Skeletal muscle satellite cell (primary cell): Measurements from ENCODE around the gene LDOC1.
"Not testable (repeated sequence)": the region's sequence is repeated elsewhere in the genome, so short reads cannot be mapped to it uniquely, and the experiment has no call there.

ENCODE experiments used
- H3K27me3 ChIP-seq: 2 replicates; pipeline ENCODE4 v1.7.0; 2013; ENCODE audit warnings: low read length; ENCODE audit not compliant: control insufficient read depth, insufficient read depth
- H3K36me3 ChIP-seq: 2 replicates; pipeline ENCODE4 v1.7.0; 2013; ENCODE audit warnings: mild to moderate bottlenecking, control low read depth, low read length; ENCODE audit not compliant: insufficient read depth
- H3K4me1 ChIP-seq: 2 replicates; pipeline ENCODE4 v1.7.0; 2013; ENCODE audit warnings: low read length; ENCODE audit not compliant: control insufficient read depth, insufficient read depth
- H3K4me2 ChIP-seq: 2 replicates; pipeline ENCODE4 v1.7.0; 2013; ENCODE audit warnings: mild to moderate bottlenecking, low read length
- H3K4me3 ChIP-seq: 2 replicates; pipeline ENCODE4 v1.7.0; 2013; ENCODE audit warnings: low read length
- H3K9ac ChIP-seq: 2 replicates; pipeline ENCODE4 v1.7.0; 2013; ENCODE audit warnings: mild to moderate bottlenecking, low read depth, low read length, moderate library complexity
- H3K9me3 ChIP-seq: replicated peaks from 2 replicates; pipeline ENCODE4 v1.7.0; 2013; ENCODE audit warnings: mild to moderate bottlenecking, control low read depth, low read length

Gene LDOC1

GRCh38 chrX:141155231-141155630, 21.7 kb downstream of the LDOC1 start:
- H3K4me2 ChIP-seq, H3K9me3 ChIP-seq, H3K4me1 ChIP-seq, H3K36me3 ChIP-seq, H3K4me3 ChIP-seq, H3K9ac ChIP-seq, H3K27me3 ChIP-seq: not testable (repeated sequence)

GRCh38 chrX:141142946-141143345, 34.0 kb downstream of the LDOC1 start:
- Histone ChIP-seq H3K4me2 (no peak overlapping the region), H3K4me3 (no peak overlapping the region), H3K4me1 (no peaks in the 10 kb centered on the region), H3K27me3 (no peaks in the 10 kb centered on the region), H3K9me3 (no peaks in the 10 kb centered on the region), H3K36me3 (no peaks in the 10 kb centered on the region), H3K9ac (no peak overlapping the region)

GRCh38 chrX:141133272-141133671, 43.7 kb downstream of the LDOC1 start:
- no peaks in the 10 kb centered on the region for H3K36me3 ChIP-seq
- H3K9me3 ChIP-seq: no peaks in the 10 kb centered on the region
- no peak overlapping the region for H3K4me2 ChIP-seq
- no peaks in the 10 kb centered on the region for H3K27me3 ChIP-seq
- H3K9ac ChIP-seq: no peak overlapping the region
- H3K4me3 ChIP-seq: no peak overlapping the region
- no peaks in the 10 kb centered on the region for H3K4me1 ChIP-seq

DNA sequence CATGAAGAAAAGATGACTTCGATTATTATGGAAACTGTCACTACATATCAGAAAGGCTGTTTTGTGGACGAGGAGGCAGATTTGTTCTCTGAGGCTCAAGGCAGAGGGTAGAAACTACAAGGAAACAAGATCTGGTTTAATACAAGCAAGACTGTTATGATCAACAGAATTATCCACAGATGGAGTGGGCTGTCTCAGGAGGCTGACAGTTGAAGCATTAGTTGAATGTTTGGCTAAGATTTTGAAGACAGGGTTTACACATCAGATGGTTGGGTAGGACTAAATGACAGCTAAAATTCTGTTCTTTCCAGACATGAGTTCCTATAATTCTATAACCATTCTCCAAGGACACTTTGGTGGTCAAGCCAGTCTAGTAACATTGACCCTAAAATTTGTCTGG, 49.8 kb downstream of the LDOC1 start:
- no peaks in the 10 kb centered on the region for H3K36me3 ChIP-seq
- no peaks in the 10 kb centered on the region for H3K27me3 ChIP-seq
- H3K4me1 ChIP-seq: no peaks in the 10 kb centered on the region
- no peak overlapping the region for H3K4me3 ChIP-seq
- H3K9ac ChIP-seq: no peak overlapping the region
- H3K4me2 ChIP-seq: no peak overlapping the region
- H3K9me3 ChIP-seq: no peaks in the 10 kb centered on the region
